Suprapubic skin (tissue), 4 donors: ENCODE results near the gene KANSL1. TPM values are rescaled to one million over a fixed set of nuclear protein-coding genes. Genes with fewer than 3 reads are reported as not detected.

Experiments used
- DNase-seq, 2 donors: peaks; one replicate each; pipeline ENCODE4 v3.0.0-alpha.2; 2019; ENCODE audit warnings: low spot score in 2 of 2
- H3K27ac ChIP-seq: fragments of 200-600 bp; sonication (generic); one replicate; pipeline ENCODE4 v1.5.1; 2019
- H3K27me3 ChIP-seq: fragments of 200-600 bp; sonication (generic); one replicate; pipeline ENCODE4 v1.5.1; 2019
- H3K36me3 ChIP-seq: fragments of 200-600 bp; sonication (generic); one replicate; pipeline ENCODE4 v1.5.1; 2019
- H3K4me1 ChIP-seq: fragments of 200-600 bp; sonication (generic); one replicate; pipeline ENCODE4 v1.5.1; 2019
- H3K4me3 ChIP-seq: fragments of 200-600 bp; sonication (generic); one replicate; pipeline ENCODE4 v1.5.1; 2019; ENCODE audit warnings: mild to moderate bottlenecking
- H3K9me3 ChIP-seq: fragments of 200-600 bp; sonication (generic); one replicate; pipeline ENCODE4 v1.5.1; 2019
- CTCF ChIP-seq, 2 donors: fragments of 200-600 bp in 1 of 2; fragments of 450-650 bp in 1 of 2; sonication (generic) in 1 of 2; IDR thresholded peaks; one replicate each; pipeline ENCODE4 v1.5.1; 2016 to 2019; ENCODE audit warnings: antibody characterized with exemption in 2 of 2, mild to moderate bottlenecking in 1 of 2, moderate library complexity in 1 of 2
- EP300 ChIP-seq: sonication (generic); formaldehyde crosslinking; IDR thresholded peaks from one replicate; pipeline ENCODE4 v1.6.1; 2017; ENCODE audit warnings: antibody characterized with exemption
- POLR2A ChIP-seq, 2 donors: fragments of 450-650 bp; IDR thresholded peaks; one replicate each; pipeline ENCODE4 v1.6.1; 2017; ENCODE audit warnings: antibody characterized with exemption in 2 of 2, mild to moderate bottlenecking in 2 of 2, moderate library complexity in 2 of 2
- POLR2AphosphoS5 ChIP-seq, 3 donors: sonication (generic); formaldehyde crosslinking; IDR thresholded peaks; one replicate each; pipeline ENCODE4 v1.6.1; 2017; ENCODE audit warnings: antibody characterized with exemption in 3 of 3
- WGBS: methylation state at CpG from one replicate; pipeline ENCODE4 v1.1.5; 2018; 5-methylcytosine and 5-hydroxymethylcytosine counted together
- total RNA-seq, 4 donors: library from RNA; depleted of rRNA; stranded (reverse); fragments of >200 nt; gene quantifications; one replicate each; pipeline ENCODE4 v1.1.0, GENCODE V29; 2016

The KANSL1 gene
- total RNA-seq, 4 donors from 2014 or later = 68.2 to 187 (median 79.0) TPM

GRCh38 chr17:45991341-45991740, 201.9 kb downstream of the KANSL1 start:
- H3K36me3 ChIP-seq = no peaks in the 10 kb centered on the region
- no peaks in the 10 kb centered on the region for H3K27me3 ChIP-seq
- H3K4me1 ChIP-seq = no peaks in the 10 kb centered on the region
- no peak overlapping the region for H3K27ac ChIP-seq
- WGBS = 84% methylated on average over 10 of the region's 10 CpGs
- TF ChIP-seq POLR2A (IDR thresholded peaks at IDR 0.05) = no peak
- TF ChIP-seq CTCF (IDR thresholded peaks at IDR 0.05) = no peak
- TF ChIP-seq EP300 = no peak
- TF ChIP-seq POLR2AphosphoS5 (IDR thresholded peaks at IDR 0.05) = no peak
- no peaks in the 10 kb centered on the region for H3K9me3 ChIP-seq
- DNase-seq = no peak
- no peak overlapping the region for H3K4me3 ChIP-seq

- Histone ChIP-seq H3K4me3 (no peak overlapping the region), H3K36me3 (no peaks in the 10 kb centered on the region)
Measured at GRCh38 chr17:45990886-45991285, 202.3 kb downstream of the KANSL1 start.

GRCh38 chr17:45989759-45990158, 203.5 kb downstream of the KANSL1 start:
- TF ChIP-seq EP300 = no peak
- TF ChIP-seq POLR2A (IDR thresholded peaks at IDR 0.05) = no peak
- no peak for TF ChIP-seq CTCF (IDR thresholded peaks at IDR 0.05)
- no peak for TF ChIP-seq POLR2AphosphoS5 (IDR thresholded peaks at IDR 0.05)
- Histone ChIP-seq H3K9me3 (no peaks in the 10 kb centered on the region), H3K27me3 (no peaks in the 10 kb centered on the region), H3K4me1 (no peaks in the 10 kb centered on the region), H3K4me3 (no peak overlapping the region), H3K27ac (no peak overlapping the region), H3K36me3 (no peaks in the 10 kb centered on the region)
- no peak for DNase-seq
- 70% methylated on average over 3 of the region's 3 CpGs for WGBS

More at GRCh38 chr17:45990886-45991285, 202.3 kb downstream of the KANSL1 start:
- Histone ChIP-seq H3K4me1 (no peaks in the 10 kb centered on the region), H3K27me3 (no peaks in the 10 kb centered on the region), H3K9me3 (no peaks in the 10 kb centered on the region), H3K27ac (no peak overlapping the region)
- no peak for DNase-seq
- WGBS = 80% methylated on average over 6 of the region's 6 CpGs
- TF ChIP-seq EP300 (no peak), CTCF (IDR thresholded peaks at IDR 0.05) (no peak), POLR2AphosphoS5 (IDR thresholded peaks at IDR 0.05) (no peak), POLR2A (IDR thresholded peaks at IDR 0.05) (no peak)

GRCh38 chr17:45987706-45988105, 205.5 kb downstream of the KANSL1 start:
- Histone ChIP-seq H3K27ac (no peak overlapping the region), H3K4me1 (no peaks in the 10 kb centered on the region), H3K9me3 (no peaks in the 10 kb centered on the region), H3K36me3 (no peaks in the 10 kb centered on the region), H3K27me3 (no peaks in the 10 kb centered on the region), H3K4me3 (no peak overlapping the region)
- 78% methylated on average over 5 of the region's 5 CpGs for WGBS
- DNase-seq = no peak
- TF ChIP-seq CTCF (IDR thresholded peaks at IDR 0.05) = no peak
- TF ChIP-seq EP300 = no peak
- no peak for TF ChIP-seq POLR2A (IDR thresholded peaks at IDR 0.05)
- TF ChIP-seq POLR2AphosphoS5 (IDR thresholded peaks at IDR 0.05) = no peak

- no peak for DNase-seq
- no peaks in the 10 kb centered on the region for H3K27me3 ChIP-seq
- 97% methylated on average over 4 of the region's 4 CpGs for WGBS
Measured at GRCh38 chr17:45986056-45986455, 207.2 kb downstream of the KANSL1 start.

More at GRCh38 chr17:45986056-45986455, 207.2 kb downstream of the KANSL1 start:
- Histone ChIP-seq H3K27ac (no peak overlapping the region), H3K36me3 (no peaks in the 10 kb centered on the region), H3K9me3 (no peaks in the 10 kb centered on the region), H3K4me1 (no peaks in the 10 kb centered on the region), H3K4me3 (no peak overlapping the region)
- no peak for TF ChIP-seq CTCF (IDR thresholded peaks at IDR 0.05)
- TF ChIP-seq POLR2AphosphoS5 (IDR thresholded peaks at IDR 0.05) = no peak
- no peak for TF ChIP-seq POLR2A (IDR thresholded peaks at IDR 0.05)
- no peak for TF ChIP-seq EP300
